Ascending aorta (tissue), 2 donors: ENCODE data around the gene MOB1B. TPM values are rescaled to one million over a fixed set of nuclear protein-coding genes. Genes with fewer than 3 reads are reported as not detected.

Source experiments
- DNase-seq, 2 donors: peaks; one replicate each; pipeline ENCODE4 v3.0.0-alpha.2; 2019; ENCODE audit warnings: low spot score in 2 of 2
- H3K27ac ChIP-seq, 2 donors: fragments of 200-600 bp; sonication (generic); one replicate each; pipeline ENCODE4 v1.5.1; 2016 to 2017; ENCODE audit warnings: mild to moderate bottlenecking in 1 of 2
- H3K27me3 ChIP-seq: fragments of 200-600 bp; sonication (generic); one replicate; pipeline ENCODE4 v1.5.1; 2017
- H3K36me3 ChIP-seq, 2 donors: fragments of 200-600 bp; sonication (generic); one replicate each; pipeline ENCODE4 v1.5.1; 2016
- H3K4me1 ChIP-seq, 2 donors: fragments of 200-600 bp; sonication (generic); one replicate each; pipeline ENCODE4 v1.5.1; 2016 to 2017; ENCODE audit warnings: mild to moderate bottlenecking in 1 of 2
- H3K4me3 ChIP-seq, 2 donors: fragments of 200-600 bp; sonication (generic); one replicate each; pipeline ENCODE4 v1.5.1; 2016 to 2017; ENCODE audit warnings: mild to moderate bottlenecking in 1 of 2
- H3K9me3 ChIP-seq, 2 donors: fragments of 200-600 bp; sonication (generic); one replicate each; pipeline ENCODE4 v1.5.1; 2016
- CTCF ChIP-seq, 3 experiments: fragments of 200-600 bp in 2 of 3; fragments of 450-650 bp in 1 of 3; sonication (generic) in 2 of 3; IDR thresholded peaks; one replicate each; pipeline ENCODE4 v1.5.1; 2016 to 2019; ENCODE audit warnings: antibody characterized with exemption in 3 of 3, mild to moderate bottlenecking in 1 of 3, moderate library complexity in 1 of 3
- intact Hi-C: fragments of 100-400 bp; cut with DNase I; formaldehyde crosslinking; loops from one replicate; pipeline ENCODE4 v1.15.1; 2023
- total RNA-seq: library from RNA; depleted of rRNA; stranded (reverse); fragments of >200 nt; gene quantifications from one replicate; pipeline ENCODE4 v1.1.0, GENCODE V29; 2016

MOB1B gene
- total RNA-seq, 1 donor from 2014 or later, result 2.6 TPM

GRCh38 chr4:70935038-70935695 lies 33.0 kb downstream of the MOB1B start:
- H3K27ac ChIP-seq, result no peak overlapping the region

GRCh38 chr4:70936200-70936787 lies 34.1 kb downstream of the MOB1B start:
- H3K27me3 ChIP-seq, result no peaks in the 10 kb centered on the region
- H3K36me3 ChIP-seq, result no peaks in the 10 kb centered on the region
- no peak overlapping the region for H3K4me3 ChIP-seq
- no peaks in the 10 kb centered on the region for H3K9me3 ChIP-seq
- no peak for TF ChIP-seq CTCF (IDR thresholded peaks at IDR 0.05)
- no peak for DNase-seq
- H3K27ac ChIP-seq, result no peak overlapping the region
- H3K4me1 ChIP-seq, result no peaks in the 10 kb centered on the region
- intact Hi-C loops, result no loop called here

More at GRCh38 chr4:70935038-70935695, 33.0 kb downstream of the MOB1B start:
- Histone ChIP-seq H3K9me3 (no peaks in the 10 kb centered on the region), H3K36me3 (no peaks in the 10 kb centered on the region), H3K27me3 (no peaks in the 10 kb centered on the region), H3K4me1 (no peaks in the 10 kb centered on the region), H3K4me3 (no peak overlapping the region)
- intact Hi-C loops, result no loop called here
- DNase-seq, result no peak
- no peak for TF ChIP-seq CTCF (IDR thresholded peaks at IDR 0.05)

GRCh38 chr4:70938086-70938485 lies 35.9 kb downstream of the MOB1B start:
- Histone ChIP-seq H3K9me3 (no peaks in the 10 kb centered on the region), H3K27ac (no peak overlapping the region), H3K36me3 (no peaks in the 10 kb centered on the region), H3K4me1 (no peaks in the 10 kb centered on the region), H3K27me3 (no peaks in the 10 kb centered on the region), H3K4me3 (no peak overlapping the region)
- intact Hi-C loops, result no loop called here
- no peak for TF ChIP-seq CTCF (IDR thresholded peaks at IDR 0.05)
- no peak for DNase-seq

GRCh38 chr4:70940134-70940533 lies 38.0 kb downstream of the MOB1B start:
- intact Hi-C loops, result no loop called here

GRCh38 chr4:70943114-70943513 lies 40.9 kb downstream of the MOB1B start:
- Histone ChIP-seq H3K9me3 (no peaks in the 10 kb centered on the region), H3K27me3 (no peaks in the 10 kb centered on the region), H3K27ac (no peak overlapping the region), H3K36me3 (no peaks in the 10 kb centered on the region), H3K4me3 (no peak overlapping the region), H3K4me1 (no peaks in the 10 kb centered on the region)
- TF ChIP-seq CTCF (IDR thresholded peaks at IDR 0.05), result no peak
- intact Hi-C loops, result no loop called here
- DNase-seq, result no peak

More at GRCh38 chr4:70940134-70940533, 38.0 kb downstream of the MOB1B start:
- H3K4me3 ChIP-seq, result no peak overlapping the region
- H3K27me3 ChIP-seq, result no peaks in the 10 kb centered on the region
- no peak overlapping the region for H3K27ac ChIP-seq
- H3K4me1 ChIP-seq, result no peaks in the 10 kb centered on the region
- no peak for TF ChIP-seq CTCF (IDR thresholded peaks at IDR 0.05)
- H3K36me3 ChIP-seq, result no peaks in the 10 kb centered on the region
- H3K9me3 ChIP-seq, result no peaks in the 10 kb centered on the region
- DNase-seq, result no peak
